Neural progenitor cell (in vitro differentiated cells): ENCODE results near the gene DDC.

Source experiments
- CTCF ChIP-seq: fragments of 200-600 bp; sonication (generic); IDR thresholded peaks from 2 replicates; pipeline ENCODE4 v1.5.1; 2017; ENCODE audit warnings: antibody characterized with exemption, mild to moderate bottlenecking
- EZH2 ChIP-seq: fragments of 200-600 bp; sonication (generic); IDR thresholded peaks from 2 replicates; pipeline ENCODE4 v1.6.1; 2017; ENCODE audit warnings: antibody characterized with exemption, mild to moderate bottlenecking, moderate library complexity

DNA sequence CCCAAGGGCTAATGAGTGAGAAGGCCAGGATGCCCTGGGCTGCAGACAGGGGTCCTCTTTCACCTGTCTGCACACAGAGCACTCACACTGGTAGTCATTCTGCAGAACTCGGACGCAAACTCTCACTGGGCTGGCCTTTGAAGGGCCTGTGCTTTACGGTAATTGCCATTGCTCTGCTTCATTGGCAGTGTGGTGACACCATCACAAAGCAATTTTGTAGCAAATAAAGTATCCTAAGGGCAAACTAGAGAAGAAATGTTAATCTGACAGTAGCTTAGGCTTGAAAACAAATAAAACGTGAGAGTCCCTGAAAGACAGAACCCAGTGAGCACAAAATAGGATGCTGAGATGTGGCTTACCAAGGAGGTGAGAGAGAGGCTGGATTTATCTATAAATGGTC, 84.4 kb downstream of the DDC start:
- TF ChIP-seq CTCF: no peak
- TF ChIP-seq EZH2: no peak
